NCI-H226 (cell line): ENCODE data around the gene ZNF701.
"Not testable (repeated sequence)": the region's sequence is repeated elsewhere in the genome, so short reads cannot be mapped to it uniquely, and the experiment has no call there.

Experiments
- DNase-seq: peaks from one replicate; pipeline ENCODE4 v3.0.0-alpha.2; 2015

Gene ZNF701

GRCh38 chr19:52570000-52570861 is at the start of gene ZNF701:
Gene ZNF701 (plus strand): TSS chr19:52570287. CDS start chr19:52574148, 3,861 bp downstream.
- peak; percentile 83 for DNase-seq

DNA sequence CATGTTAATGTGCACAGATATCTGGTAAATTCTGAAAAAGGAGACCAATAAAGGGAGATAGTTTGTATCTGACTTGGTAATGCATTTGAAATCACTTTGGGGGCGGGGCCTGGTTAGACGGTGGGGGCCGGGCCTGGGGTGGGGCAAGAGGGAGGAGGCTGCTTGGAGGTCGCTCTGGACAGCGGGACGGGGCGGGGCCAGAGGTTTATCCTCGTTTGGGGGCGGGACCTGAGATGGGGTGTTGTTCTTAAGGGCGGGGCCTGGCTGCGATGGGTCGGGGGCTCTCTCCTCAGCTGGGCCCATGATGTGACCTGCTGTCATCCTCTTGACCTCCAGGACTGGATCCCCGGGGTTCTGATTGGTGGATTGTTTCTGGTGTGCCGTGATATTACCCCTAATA is 47.5 kb upstream of the ZNF701 start:
- DNase-seq: no peak

DNA sequence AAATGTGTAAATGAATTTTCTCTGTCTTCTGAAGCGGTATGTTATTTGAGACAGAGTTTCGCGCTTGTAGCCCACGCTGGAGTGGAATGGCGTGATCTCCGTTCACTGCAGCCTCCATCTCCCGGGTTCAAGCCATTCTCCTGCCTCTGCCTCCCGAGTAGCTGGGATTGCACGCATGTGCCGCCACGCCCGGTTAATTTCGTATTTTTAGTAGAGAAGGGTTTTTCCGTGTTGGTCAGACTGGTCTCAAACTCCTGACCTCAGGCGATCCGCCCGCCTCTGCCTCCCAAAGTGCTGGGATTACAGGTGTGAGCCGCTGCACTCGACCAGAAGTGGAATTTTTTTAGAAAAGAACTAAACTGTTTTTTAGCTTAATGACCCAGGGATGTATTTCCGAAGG is 46.0 kb upstream of the ZNF701 start:
- DNase-seq: no peak

GRCh38 chr19:52527134-52527955 is 42.7 kb upstream of the ZNF701 start, which contains the start of gene ZNF808:
Gene ZNF808 (plus strand): TSS chr19:52527668. CDS start chr19:52543285, 15,617 bp downstream.
- peak; percentile 87 for DNase-seq

GRCh38 chr19:52527956-52528351 is 42.1 kb upstream of the ZNF701 start:
- no peak for DNase-seq

GRCh38 chr19:52532480-52532879 is 37.6 kb upstream of the ZNF701 start:
- DNase-seq: no peak

DNA sequence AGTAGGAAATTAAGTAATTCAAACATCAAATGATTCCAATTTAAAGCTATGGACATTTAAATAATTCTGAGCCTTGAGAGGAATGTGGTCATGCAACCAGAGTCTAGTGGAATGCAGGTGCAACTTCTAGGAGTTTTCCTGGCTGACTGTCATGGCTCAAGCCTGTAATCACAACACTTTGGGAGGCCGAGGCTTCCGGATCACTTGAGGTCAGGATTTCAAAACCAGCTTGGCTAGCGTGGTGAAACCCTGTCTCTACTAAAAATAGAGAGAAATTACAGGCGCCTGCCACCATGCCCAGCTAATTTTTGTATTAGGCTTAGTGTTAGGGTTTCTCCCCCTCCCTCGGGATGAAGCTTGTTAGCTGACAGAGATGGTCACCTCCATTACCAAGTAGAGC is 36.2 kb upstream of the ZNF701 start:
- DNase-seq: no peak

DNA sequence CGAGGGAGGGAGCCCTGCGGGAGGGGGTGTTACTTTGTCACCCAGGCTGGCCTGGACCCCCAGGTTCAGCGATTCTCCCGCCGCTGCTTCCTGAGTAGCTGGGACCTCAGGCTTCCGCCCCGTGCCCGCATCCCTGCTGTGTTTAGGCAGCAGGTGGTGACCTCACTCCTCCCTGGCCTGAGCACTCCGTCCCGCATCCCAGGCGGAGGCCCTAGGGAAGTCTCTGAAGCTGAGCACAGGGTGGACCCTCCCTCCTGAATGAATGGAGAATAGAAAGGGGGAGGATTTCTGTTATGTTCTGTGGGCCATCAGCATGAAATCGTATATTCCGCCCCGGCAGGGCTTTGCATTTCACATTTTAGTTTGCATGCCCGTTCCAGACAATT is 34.7 kb upstream of the ZNF701 start:
- DNase-seq: not testable (repeated sequence)

DNA sequence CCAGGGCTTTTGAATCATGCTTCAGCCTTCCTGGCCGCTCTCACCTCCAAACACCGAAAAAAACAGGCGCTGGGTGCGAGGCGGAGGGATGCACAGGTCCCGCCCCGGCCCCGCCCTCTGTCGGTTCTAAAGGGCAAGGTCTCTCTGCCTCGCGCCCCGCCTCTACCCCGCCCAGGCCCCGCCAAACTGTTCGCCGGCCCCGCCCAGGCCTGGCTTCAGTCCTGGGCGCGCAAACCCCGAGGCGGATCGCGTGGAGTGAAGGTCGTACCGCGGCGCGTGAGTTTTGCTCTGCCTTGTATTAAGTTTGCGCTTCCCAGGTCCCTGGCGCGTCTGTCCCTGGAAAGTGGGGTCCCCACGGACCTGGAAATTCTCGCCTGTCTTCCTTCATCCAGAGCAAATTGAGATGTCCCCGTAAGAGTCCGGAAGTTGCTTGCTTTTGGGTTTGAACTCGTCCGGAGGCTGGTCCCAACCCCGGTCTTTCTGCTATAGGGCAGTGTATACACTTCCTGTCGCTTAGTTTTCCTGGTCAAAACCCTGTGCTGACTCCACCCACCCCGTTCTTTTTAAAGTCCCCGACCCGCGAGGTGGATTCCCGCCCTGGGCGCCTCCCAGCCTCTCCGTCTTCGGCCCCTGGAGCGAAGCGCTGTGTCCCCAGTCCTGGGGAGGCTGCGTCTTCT is 34.2 kb upstream of the ZNF701 start:
- no peak for DNase-seq

DNA sequence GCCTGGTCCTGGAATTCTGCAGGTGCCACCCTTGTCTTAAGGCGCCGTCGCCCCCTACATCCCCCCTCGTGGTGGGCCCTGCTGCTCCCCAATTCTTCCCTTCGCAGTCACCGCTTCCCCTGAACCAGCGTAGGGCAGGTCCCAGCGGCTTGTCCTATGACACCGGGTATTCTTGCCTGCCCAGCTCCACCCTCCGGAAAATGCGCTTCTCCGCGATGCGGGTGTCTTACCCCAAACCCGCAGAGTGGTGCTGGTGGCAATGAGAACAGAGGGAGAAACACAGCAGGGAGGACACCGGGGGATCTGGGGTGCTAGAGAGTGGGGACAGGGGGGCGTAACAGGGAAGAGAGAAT is 33.7 kb upstream of the ZNF701 start:
- DNase-seq: no peak

- not testable (repeated sequence) for DNase-seq
These were observed 31.3 kb upstream of the ZNF701 start for GRCh38 chr19:52538815-52539214.

GRCh38 chr19:52541176-52541575 is 28.9 kb upstream of the ZNF701 start:
- not testable (repeated sequence) for DNase-seq

DNA sequence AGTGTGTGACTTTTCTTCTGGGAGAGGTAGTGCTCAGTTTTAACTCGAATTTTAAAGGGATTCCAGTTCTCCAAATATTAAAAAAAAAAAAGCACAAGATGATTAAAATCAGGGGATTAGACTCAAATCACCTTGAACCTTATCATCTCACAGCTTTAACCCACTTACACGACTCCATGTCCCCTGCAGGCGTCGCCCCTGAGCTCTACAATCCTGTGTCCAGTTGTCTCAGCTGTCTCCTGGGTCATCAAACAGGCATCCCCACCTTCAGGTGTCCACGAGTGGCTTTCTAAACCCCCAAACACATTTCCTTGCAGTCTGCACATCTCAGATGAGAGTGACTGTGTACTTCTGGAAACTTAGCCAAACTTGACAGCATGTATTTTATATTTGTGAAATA is 28.5 kb upstream of the ZNF701 start:
- no peak for DNase-seq

- not testable (repeated sequence) for DNase-seq
These were observed 27.5 kb upstream of the ZNF701 start for GRCh38 chr19:52542541-52542940.

GRCh38 chr19:52542984-52543664 is 27.0 kb upstream of the ZNF701 start:
- no peak for DNase-seq

DNA sequence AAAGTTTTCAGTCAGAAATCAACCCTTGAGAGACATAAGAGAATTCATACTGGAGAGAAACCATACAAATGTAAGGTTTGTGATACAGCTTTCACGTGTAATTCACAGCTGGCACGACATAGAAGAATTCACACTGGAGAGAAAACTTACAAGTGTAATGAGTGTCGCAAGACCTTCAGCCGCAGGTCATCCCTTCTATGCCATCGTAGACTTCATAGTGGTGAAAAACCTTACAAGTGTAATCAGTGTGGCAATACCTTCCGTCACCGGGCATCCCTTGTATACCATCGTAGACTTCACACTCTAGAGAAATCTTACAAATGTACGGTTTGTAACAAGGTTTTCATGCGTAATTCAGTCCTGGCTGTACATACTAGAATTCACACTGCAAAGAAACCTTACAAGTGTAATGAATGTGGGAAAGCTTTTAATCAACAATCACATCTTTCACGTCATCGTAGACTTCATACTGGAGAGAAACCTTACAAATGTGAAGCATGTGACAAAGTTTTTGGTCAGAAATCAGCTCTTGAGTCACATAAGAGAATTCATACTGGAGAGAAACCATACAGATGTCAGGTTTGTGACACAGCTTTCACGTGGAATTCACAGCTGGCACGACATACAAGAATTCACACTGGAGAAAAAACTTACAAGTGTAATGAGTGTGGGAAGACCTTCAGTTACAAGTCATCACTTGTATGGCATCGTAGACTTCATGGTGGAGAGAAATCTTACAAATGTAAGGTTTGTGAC is 15.7 kb upstream of the ZNF701 start:
- DNase-seq: no peak

DNA sequence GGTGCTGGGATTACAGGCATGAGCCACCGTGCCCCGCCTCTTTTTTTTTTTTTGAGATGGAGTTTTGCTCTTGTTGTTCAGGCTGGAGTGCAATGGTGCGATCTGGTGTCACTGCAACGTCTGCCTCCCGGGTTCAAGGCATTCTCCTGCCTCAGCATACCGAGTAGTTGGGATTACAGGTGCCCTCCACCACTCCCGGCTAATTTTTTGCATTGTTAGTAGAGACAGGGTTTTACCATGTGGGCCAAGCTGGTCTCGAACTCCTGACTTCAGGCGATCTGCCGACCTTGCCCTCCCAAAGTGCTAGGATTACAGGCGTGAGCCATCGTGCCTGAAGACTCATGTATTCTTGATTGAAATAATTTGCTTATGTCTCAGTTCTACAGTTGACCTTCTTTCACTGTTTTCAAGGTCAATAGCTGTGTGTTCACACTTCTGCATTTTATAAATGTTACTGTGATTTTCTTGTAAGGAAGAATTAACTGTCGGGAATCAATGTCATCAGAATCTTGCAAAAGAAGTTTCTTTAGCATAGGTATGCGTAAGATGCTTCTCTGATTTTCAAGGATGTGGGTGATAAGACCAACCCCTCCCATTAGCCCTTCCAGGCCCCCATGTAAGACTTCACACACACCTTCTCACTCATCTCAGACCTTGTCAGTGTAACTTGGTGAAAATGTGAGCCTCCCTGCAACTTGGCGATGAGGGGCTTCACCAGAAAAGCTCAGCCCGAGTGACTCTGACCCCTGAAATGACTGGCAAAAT is 12.7 kb upstream of the ZNF701 start:
- no peak for DNase-seq

DNA sequence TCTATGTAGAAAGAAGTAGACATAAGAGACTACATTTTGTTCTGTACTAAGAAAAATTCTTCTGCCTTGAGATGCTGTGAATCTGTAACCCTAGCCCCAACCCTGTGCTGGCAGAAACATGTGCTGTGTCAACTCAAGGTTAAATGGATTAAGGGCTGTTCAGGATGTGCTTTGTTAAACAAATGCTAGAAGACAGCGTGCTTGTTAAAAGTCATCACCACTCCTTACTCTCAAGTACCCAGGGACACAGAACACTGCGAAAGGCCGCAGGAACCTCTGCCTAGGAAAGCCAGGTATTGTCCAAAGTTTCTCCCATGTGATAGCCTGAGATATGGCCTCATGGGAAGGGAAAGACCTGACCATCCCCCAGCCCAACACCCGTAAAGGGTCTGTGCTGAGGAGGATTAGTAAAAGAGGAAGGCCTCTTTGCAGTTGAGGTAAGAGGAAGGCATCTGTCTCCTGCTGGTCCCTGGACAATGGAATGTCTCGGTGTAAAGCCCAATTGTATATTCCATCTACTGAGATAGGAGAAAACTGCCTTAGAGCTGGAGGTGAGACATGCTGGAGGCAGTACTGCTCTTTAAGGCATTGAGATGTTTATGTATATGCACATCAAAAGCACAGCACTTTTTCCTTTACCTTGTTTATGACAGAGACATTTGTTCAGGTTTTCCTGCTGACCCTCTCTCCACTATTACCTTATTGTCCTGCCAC is 11.2 kb upstream of the ZNF701 start:
- DNase-seq: not testable (repeated sequence)

GRCh38 chr19:52561611-52562010 is 8.5 kb upstream of the ZNF701 start:
- DNase-seq: not testable (repeated sequence)

DNA sequence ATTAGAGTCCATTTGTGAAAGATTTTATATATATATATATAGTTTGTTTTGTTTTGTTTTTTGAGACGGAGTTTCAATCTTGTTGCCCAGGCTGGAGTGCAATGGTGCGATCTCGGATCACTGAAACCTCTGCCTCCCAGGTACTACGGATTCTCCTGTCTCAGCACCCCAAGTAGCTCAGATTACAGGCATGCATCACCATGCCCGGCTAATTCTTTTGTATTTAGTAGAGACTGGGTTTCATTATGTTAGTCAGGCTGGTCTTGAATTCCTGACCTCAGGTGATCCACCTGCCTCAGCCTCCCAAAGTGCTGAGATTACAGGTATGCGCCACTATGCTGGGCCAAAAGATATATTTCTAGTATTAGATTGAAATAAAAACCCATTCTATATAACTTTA is 4.0 kb upstream of the ZNF701 start:
- no peak for DNase-seq

- DNase-seq: peak; percentile 49
These were observed 3.5 kb upstream of the ZNF701 start for GRCh38 chr19:52566588-52566987.
